OCI-LY3 (cell line): Measurements from ENCODE around the gene ASIC5.

ENCODE experiments used
- H2AFZ ChIP-seq: fragments of 200-600, 300-600 bp; shearing (Covaris generic); 2 replicates; pipeline ENCODE4 v1.6.0; 2014; ENCODE audit warnings: antibody characterized with exemption, low read depth, low read length
- H3K27ac ChIP-seq: fragments of 200-600, 300-600 bp; sonication (generic); 2 replicates; pipeline ENCODE4 v1.5.1; 2014; ENCODE audit warnings: mild to moderate bottlenecking, low read length, moderate library complexity, mixed read lengths
- H3K27me3 ChIP-seq: fragments of 200-600, 300-600 bp; sonication (generic); 2 replicates; pipeline ENCODE4 v1.6.1; 2014; ENCODE audit warnings: low read depth, low read length, mixed read lengths
- H3K36me3 ChIP-seq: fragments of 200-600, 300-600 bp; sonication (generic); replicated peaks from 2 replicates; pipeline ENCODE3; 2014; ENCODE audit warnings: low read depth, low read length, mixed read lengths
- H3K4me1 ChIP-seq: fragments of 300-600, 200-600 bp; sonication (generic); 2 replicates; pipeline ENCODE4 v1.6.1; 2014; ENCODE audit warnings: low read length, mixed read lengths
- H3K4me2 ChIP-seq: fragments of 200-600, 300-600 bp; sonication (generic); 2 replicates; pipeline ENCODE4 v1.6.1; 2014; ENCODE audit warnings: low read length, mixed read lengths
- H3K4me3 ChIP-seq: fragments of 300-600, 200-600 bp; sonication (generic); 2 replicates; pipeline ENCODE4 v1.5.1; 2014; ENCODE audit warnings: antibody characterized with exemption, mild to moderate bottlenecking, low read length, moderate library complexity
- H3K79me2 ChIP-seq: fragments of 300-600, 200-600 bp; shearing (Covaris generic); 2 replicates; pipeline ENCODE4 v1.6.1; 2014; ENCODE audit warnings: mild to moderate bottlenecking, low read length, mixed read lengths
- H3K9ac ChIP-seq: fragments of 300-600, 200-600 bp; shearing (Covaris generic); 2 replicates; pipeline ENCODE4 v1.6.0; 2014; ENCODE audit warnings: mild to moderate bottlenecking, low read length, moderate library complexity
- H3K9me3 ChIP-seq: fragments of 200-600, 300-600 bp; shearing (Covaris generic); 2 replicates; pipeline ENCODE4 v1.6.1; 2014; ENCODE audit warnings: low read length, mixed read lengths; ENCODE audit not compliant: insufficient read depth
- H4K20me1 ChIP-seq: fragments of 200-600, 300-600 bp; sonication (generic); 2 replicates; pipeline ENCODE4 v1.6.1; 2016; ENCODE audit warnings: low read length, mixed read lengths; ENCODE audit not compliant: insufficient read depth
- CTCF ChIP-seq: fragments of 200-600, 300-600 bp; sonication (generic); IDR thresholded peaks from 2 replicates; pipeline ENCODE4 v1.5.1; 2014; ENCODE audit warnings: antibody characterized with exemption, low read length, low read depth
- EZH2phosphoT487 ChIP-seq: fragments of 200-600 bp; shearing (Covaris generic); IDR thresholded peaks from 2 replicates; pipeline ENCODE4 v1.6.1; 2018; ENCODE audit warnings: antibody characterized with exemption, mixed run types, low read depth

The ASIC5 gene

DNA sequence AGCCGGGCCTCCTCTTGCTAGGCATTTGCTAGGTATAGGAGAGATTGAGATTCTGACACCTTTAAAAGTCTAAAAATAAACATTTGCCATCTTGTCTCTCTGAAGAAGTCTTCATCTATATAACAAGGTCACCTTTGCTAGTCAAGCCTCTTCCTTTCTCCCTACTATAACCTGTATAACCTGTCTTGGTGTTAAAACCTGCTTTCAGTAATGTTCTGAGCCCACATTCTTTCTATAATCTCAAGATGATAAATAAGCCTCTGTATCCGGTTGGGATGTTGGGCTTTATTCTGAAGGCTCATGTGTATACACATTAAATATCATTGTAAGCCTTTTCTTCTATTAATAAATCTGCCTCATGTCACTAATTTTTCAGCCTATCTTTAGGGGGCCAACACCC lies 10.2 kb downstream of the ASIC5 start:
- no peak overlapping the region for H3K9ac ChIP-seq
- H3K36me3 ChIP-seq = no peaks in the 10 kb centered on the region
- H2AFZ ChIP-seq = no peak overlapping the region
- no peak overlapping the region for H3K27ac ChIP-seq
- TF ChIP-seq CTCF (no peak), EZH2phosphoT487 (no peak)
- H3K4me3 ChIP-seq = no peak overlapping the region
- 0 out of 2 replicates have a peak, but pooled peaks cover 6% of the 10 kb centered on the region for H3K4me1 ChIP-seq
- H3K9me3 ChIP-seq = no peaks in the 10 kb centered on the region
- no peaks in the 10 kb centered on the region for H3K79me2 ChIP-seq
- no peaks in the 10 kb centered on the region for H3K27me3 ChIP-seq
- no peak overlapping the region for H3K4me2 ChIP-seq
- H4K20me1 ChIP-seq = no peaks in the 10 kb centered on the region

DNA sequence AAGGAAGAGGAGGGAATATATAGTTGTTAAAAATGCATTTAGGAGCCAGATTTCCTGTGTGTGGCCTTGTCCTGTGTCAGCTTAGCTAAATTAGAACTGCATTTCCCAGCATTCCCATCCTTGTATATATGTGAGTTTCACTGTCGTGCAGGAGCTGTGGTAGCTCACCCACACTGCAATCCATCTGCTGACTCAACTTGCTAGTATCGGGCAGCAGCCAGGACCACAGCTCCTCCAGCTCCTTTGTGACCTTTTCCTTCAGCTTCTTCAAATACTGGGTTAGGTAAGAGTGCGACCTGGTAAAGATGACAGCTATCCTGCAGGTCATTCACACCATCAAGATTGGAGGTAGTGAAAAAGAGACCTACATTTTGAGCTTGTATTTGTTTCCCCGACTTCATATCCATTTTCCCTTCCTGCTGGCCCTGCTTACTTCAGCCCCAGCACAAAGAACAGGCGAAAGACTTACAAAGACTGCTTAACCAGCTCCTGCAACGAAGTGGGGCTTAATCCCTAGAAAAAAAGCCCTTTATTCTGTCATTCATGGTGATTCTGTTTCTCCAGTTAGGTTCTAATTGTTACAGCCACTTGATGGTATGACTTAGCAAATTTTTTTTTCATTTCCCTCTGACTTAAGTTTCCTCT lies 11.4 kb downstream of the ASIC5 start:
- H2AFZ ChIP-seq = peak overlapping the region; percentile 41
- no peaks in the 10 kb centered on the region for H4K20me1 ChIP-seq
- no peaks in the 10 kb centered on the region for H3K27me3 ChIP-seq
- 0 out of 2 replicates have a peak, but pooled peaks cover 6% of the 10 kb centered on the region for H3K4me1 ChIP-seq
- H3K4me2 ChIP-seq = no peak overlapping the region
- H3K9me3 ChIP-seq = no peaks in the 10 kb centered on the region
- no peaks in the 10 kb centered on the region for H3K36me3 ChIP-seq
- no peak overlapping the region for H3K4me3 ChIP-seq
- TF ChIP-seq EZH2phosphoT487 = no peak
- no peak for TF ChIP-seq CTCF
- no peak overlapping the region for H3K9ac ChIP-seq
- no peaks in the 10 kb centered on the region for H3K79me2 ChIP-seq
- no peak overlapping the region for H3K27ac ChIP-seq

DNA sequence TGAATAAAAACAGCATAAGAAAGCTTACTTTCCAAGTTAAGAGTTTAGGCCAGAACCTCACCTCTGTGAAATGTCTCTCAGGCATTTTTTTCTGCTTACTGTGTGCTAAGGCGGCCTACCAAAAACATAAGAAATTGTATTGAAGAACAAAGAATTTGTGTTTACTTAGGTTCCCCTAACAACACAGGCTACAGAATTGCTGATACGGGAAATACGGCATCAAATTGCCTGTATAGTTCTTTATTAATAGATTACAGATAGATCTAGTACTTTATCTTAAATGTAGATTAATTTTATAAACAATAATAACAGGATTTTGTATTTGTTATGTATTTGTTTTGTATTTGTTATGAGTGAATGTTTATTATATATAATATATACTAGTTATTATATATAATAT lies 12.9 kb downstream of the ASIC5 start:
- no peak overlapping the region for H3K9ac ChIP-seq
- no peaks in the 10 kb centered on the region for H3K79me2 ChIP-seq
- H3K27me3 ChIP-seq = no peaks in the 10 kb centered on the region
- H3K27ac ChIP-seq = no peak overlapping the region
- peaks cover 11% of the 10 kb centered on the region; the same call in 1 of the 2 replicates for H3K9me3 ChIP-seq
- no peak overlapping the region for H2AFZ ChIP-seq
- H4K20me1 ChIP-seq = no peaks in the 10 kb centered on the region
- no peaks in the 10 kb centered on the region for H3K36me3 ChIP-seq
- H3K4me1 ChIP-seq = 0 out of 2 replicates have a peak, but pooled peaks cover 6% of the 10 kb centered on the region
- no peak overlapping the region for H3K4me3 ChIP-seq
- no peak overlapping the region for H3K4me2 ChIP-seq
- no peak for TF ChIP-seq EZH2phosphoT487
- TF ChIP-seq CTCF = no peak

- Histone ChIP-seq H3K27ac (no peak overlapping the region), H3K4me3 (no peak overlapping the region), H3K27me3 (no peaks in the 10 kb centered on the region), H2AFZ (no peak overlapping the region), H4K20me1 (no peaks in the 10 kb centered on the region), H3K36me3 (no peaks in the 10 kb centered on the region), H3K79me2 (no peaks in the 10 kb centered on the region), H3K4me2 (no peak overlapping the region), H3K9me3 (peaks cover 16% of the 10 kb centered on the region; the same call in 1 of the 2 replicates), H3K4me1 (no peaks in the 10 kb centered on the region), H3K9ac (no peak overlapping the region)
- TF ChIP-seq EZH2phosphoT487 = no peak
- no peak for TF ChIP-seq CTCF
Measured at GRCh38 chr4:155849042-155849441, 17.0 kb downstream of the ASIC5 start.
